ENCODE data around the gene KLF13.
A peak's percentile ranks its signal among the peaks of the same experiment; 100 is the strongest.

The KLF13 gene

DNA sequence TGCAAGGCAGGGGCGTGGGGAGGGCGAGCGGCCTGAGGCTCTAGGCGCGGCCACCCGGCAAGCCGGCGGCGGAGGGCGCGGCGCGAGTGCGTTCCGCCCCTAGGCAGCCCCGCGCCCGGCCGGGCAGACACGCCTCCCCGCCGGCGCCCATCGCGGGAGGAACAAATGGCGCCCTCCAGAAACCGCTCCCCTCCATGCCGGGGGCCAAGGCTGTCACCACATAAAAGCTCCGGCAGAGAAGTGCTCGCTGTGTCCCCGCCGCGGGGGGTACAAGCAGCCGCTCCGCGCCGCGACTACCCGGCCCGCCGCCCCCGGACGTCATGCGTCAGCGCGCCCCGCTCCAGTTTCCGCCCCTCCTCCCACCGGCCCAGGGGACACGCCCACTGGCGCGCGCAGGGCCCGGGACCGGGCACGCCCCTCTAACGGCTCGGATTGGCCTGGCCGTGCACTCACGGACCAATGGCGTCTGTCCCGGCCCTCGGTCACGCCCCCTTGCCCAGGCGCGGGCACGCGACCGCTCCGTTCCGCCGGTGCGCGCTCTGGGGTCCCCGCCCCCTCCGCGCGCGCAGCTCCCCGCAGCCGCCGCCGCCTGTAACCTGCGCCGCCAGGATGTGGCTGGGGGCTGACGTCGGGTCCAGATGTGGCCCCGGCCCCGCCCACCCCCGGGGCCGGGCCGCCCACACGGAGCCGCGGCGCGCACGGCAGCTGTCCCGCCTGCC is at the start of gene KLF13:
Gene KLF13, plus strand, starts transcription at position 680 of the 719 bp plus-strand sequence. CDS start 378 bp downstream, outside the sequence.
- H3K27ac ChIP-seq, result peak within 1 kb of the TSS; percentile 81 to 99 (median 97)
- peak within 1 kb of the TSS; percentile 47 to 91 (median 79) for H3K4me3 ChIP-seq

DNA sequence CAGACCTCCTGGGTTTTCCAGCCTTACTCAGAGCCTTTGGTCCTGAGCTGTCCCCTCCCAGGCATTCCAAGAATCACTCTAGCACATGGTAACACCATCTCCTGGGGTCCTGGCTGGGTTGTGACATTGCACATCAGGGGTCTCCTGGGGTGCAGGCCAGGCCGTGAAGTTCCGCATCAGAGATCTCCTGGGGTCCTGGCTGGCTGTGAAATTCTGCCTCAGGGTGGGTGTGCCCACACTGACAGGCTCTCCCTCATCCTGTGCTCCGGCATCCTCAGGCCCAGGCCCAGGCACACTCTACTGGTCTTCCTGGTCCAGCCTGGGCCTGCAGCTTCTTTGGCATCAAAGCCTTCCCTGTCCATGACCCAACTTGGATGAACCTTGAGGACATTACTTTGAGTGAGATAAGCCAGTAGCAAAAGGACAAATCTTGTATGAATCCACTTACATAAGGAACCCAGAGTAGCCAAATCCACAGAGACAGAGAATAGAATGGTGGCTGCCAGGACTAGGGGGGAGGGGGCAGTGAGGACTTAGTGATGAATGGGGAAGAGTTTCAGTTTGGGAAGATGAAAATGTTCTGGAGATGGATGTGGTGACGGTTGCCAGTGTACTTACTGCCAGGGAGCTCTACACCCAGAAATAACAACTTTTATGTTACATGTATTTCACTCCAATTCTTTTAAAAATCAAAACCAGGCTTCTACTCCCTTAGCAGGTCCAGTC is 49.1 kb upstream of the KLF13 start:
- peak overlapping the region in 1 of 21 experiments; percentile 13 for H3K27ac ChIP-seq
- H3K4me3 ChIP-seq, result no peak overlapping the region

DNA sequence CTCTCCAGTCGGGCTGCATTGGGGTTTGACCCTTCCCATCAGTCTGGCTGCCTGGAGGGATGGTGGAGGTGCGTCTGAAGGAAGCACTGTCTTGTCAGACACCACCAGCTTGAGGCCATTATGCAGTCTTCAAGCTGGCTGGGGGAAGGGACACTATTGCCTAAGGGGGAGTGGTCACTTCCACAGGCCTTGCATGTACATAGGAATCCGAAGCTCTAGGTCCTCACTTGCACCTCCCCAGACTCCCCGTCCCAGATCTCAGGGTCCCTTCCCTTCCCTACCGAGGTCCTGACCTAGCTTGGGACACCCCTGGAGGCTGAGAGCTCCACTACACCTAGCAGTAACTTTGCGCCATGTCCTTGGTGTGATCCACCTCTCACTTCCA is 48.6 kb upstream of the KLF13 start:
- H3K27ac ChIP-seq, result no peak overlapping the region
- no peak overlapping the region for H3K4me3 ChIP-seq

DNA sequence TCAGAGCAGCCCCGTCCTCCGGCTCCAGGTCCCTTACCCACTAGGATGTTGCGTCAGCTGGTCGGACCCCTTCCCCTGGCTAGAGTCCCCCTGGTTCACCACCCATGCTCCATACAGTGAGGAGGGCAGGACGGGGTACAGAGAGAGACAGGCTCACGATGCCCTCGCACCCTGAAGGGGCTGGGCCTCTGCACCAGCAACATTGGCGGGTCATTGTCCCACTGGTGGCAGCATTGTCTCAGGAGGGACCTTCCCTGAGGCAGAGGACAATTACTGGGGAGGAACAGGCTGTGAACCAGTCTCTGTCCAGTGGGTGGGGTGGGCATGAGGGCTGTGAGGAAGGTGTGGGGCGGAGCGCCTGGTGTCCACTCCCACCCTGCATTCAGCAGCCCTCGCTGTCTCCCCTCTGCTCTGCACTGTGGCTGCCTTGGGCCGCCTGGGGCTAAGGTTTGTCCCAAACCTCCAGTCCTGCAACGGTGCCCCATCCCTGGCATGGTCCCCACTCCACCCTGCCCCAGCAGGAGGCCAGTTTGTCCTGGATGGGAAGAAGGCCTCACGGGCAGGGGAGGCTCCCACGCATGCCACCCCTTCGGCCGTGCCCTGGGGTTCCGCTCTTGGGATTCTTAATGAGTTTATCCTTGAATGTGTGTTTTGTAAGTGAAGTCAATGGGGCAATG is 48.0 kb upstream of the KLF13 start:
- H3K27ac ChIP-seq, result no peak overlapping the region
- H3K4me3 ChIP-seq, result no peak overlapping the region

DNA sequence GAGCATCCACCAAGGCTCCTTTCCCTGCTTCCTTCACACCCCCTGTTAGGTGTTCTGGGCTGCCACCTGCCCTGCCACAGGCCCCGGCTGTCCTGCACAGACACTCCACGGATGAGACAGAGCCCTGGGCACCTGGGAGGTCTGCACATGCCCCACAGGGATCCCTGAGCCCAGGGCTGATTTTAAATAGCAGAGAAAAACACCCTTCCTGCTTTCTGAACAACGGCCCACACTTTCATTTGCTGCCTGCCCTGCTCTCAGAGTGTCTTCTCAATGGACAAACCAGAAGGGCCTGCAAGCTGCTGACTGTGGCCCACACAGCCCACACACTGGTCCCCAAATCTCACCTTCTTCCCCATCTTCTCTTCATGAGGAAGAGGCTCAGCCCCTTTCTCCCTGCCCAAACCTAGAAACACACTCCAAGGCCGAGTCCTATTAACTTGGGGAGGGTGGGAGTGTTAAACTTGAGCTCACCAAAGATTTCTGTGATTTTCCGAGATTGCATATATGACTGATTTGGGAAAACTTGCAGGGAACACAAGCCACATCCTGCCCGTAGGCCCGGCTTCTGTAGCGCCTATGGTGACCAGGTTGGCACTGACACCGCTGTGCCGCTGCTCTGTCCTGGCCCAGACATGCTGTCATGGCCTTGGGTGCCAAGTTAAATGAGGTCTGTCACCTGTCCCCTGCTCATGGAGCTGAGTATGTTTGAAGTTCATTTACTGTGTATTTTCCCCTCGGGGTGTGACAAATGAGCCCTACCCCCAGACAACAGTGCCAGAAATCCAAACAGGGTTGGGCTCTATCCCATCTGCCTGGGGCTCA is 47.2 kb upstream of the KLF13 start:
- Histone ChIP-seq H3K4me3 (no peak overlapping the region), H3K27ac (peak overlapping the region in 1 of 21 experiments; percentile 34)

DNA sequence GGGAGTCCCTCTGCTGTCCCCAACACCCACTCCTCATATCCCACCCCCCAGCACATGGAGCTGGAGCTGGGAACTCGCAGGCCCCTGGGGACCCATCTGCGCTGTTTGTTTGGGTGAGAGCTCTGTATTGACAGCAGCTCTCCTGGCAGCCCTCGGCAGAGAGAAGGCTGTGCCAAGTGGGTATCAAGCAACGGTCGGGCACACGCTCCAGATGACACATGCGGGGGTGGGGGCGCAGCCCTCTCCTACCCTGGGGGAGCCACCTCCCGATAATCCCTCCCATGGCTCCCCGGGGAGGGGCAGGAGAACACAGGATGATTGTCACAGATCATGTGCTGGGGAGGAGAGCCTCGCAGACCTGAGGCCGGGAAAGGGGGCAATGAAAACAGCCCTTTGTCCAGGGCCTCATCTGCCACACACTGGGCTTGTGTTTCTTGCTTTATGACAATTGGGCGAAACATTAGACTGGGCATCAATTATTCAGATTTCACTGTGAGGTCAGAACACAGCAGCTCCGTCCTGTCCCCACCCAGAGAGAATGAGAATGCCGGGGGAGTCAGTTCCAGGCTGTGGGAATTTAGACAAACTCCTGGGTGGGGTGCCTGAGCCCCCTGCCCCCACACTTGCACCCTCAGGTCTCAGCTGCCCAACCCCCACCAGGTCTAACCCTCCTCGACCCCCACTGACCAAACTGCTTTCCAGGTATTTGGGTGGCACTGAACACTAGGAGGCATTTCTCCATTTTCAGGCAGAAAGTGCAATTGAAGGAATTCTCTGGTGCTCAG is 46.4 kb upstream of the KLF13 start:
- H3K27ac ChIP-seq, result peak overlapping the region in 1 of 21 experiments; percentile 34
- no peak overlapping the region for H3K4me3 ChIP-seq

DNA sequence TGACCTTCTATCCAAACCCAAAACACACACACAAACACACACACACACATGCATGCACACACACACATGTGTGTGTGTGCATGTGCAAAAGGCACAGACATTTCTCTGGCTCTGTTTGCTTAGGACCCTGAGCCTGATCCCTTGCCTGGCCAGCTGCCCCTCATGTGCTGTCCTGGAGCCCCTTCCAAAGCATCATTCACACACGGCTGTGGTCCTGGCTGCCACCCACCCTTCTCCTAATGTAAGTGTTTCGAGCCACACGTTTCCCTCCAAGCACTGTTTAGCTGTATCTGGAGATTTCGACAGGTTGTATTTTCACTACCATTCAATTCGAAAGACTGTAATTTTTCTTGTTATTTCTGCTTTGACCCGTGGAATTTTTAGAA is 45.8 kb upstream of the KLF13 start:
- peak overlapping the region in 1 of 21 experiments; percentile 5 for H3K27ac ChIP-seq
- no peak overlapping the region for H3K4me3 ChIP-seq

DNA sequence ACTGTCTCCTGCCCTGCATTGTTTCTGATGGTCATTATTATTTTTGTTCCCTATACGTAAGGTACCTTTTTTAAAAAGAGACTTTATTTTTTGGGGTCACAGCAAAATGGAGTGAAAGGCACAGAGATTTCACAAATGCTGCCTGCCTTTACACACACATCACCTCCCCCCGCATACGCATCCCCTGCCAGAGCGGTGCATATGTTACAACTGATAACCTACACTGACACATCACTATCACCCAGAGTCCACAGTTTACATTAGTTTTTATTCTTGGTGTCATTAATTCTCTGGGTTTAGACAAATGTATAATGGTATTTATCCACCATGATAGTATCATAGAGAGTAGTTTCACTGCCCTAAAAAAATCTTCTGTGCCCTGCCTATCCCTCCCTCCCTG is 43.6 kb upstream of the KLF13 start:
- Histone ChIP-seq H3K4me3 (no peak overlapping the region), H3K27ac (no peak overlapping the region)

DNA sequence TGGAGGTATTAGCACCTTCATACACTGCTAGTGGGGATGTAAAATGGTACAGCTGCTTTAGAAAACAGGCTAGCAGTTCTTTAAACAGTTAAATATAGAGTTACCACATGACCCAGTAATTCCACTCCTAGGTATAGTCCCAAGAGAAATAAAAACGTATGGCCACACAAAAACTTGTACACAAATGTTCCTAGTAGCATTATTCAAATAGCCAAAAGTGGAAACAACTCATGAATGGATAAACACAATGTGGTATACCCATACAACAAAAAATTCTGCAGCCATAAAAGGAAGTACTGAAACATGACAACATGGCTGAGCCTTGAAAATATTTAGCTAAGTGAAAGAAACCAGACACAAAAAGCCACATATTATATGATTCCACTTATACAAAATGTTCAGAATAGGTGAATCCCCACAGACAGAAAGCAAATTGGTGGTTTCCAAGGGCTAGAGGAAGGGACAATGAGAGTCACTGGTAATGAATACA is 40.8 kb upstream of the KLF13 start:
- Histone ChIP-seq H3K27ac (no peak overlapping the region), H3K4me3 (no peak overlapping the region)

DNA sequence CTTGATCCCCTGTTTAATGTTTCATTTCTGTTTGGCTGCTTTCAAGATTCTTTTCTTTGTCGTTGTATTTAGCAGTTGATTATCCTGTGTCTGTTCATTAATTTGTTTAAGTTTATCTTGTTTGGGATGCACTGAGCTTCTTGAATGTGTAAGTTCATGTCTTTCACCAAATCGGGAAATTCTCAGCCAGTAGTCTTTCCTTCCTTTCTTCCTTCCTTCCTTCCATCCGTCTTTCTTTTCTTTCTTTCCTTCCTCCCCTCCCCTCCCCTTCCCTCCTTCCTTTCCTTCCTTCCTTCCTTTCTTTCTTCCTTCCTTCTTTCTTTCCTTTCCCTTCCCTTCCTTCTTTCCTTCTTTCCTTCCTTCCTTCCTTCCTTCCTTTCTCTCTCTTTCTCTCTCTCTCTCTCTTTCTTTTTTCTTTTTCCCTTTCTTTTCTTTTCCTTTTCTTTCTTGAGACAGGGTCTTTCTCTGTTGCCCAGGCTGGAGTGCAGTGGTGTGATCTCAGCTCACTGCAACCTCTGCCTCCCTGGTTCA is 35.5 kb upstream of the KLF13 start:
- no peak overlapping the region for H3K27ac ChIP-seq

DNA sequence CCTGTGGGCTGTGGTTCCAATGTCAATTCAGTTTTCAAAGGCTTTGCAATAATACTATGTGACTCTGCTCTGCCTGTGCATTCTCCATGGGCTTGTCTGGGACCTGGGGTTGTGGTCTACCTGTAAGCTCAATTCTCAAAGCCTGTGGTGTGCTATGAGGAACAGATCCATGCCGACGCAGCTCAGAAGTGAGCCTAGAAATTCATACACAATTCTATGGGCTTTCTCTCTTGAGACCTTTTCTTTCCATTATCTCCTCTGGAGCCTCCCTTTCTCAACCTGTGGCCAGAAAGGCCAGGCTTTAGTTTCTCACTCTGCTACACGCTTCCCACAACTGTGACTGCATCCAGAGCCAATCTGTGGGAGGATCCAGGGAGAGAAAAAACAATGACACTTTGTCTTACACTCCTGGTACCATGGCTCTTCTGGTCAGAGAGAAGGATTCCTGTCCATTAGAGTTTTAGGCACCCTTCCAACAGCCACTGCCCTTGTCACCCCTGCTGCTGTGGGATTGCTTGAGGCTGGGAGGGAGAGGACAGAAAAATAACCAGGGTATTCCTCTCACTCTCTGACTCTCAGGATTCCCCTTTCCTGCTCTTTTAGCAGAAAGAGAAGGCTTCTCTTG is 34.1 kb upstream of the KLF13 start:
- Histone ChIP-seq H3K4me3 (no peak overlapping the region), H3K27ac (peak overlapping the region in 1 of 21 experiments; percentile 18)

More for the DNA sequence above, 35.5 kb upstream of the KLF13 start:
- H3K4me3 ChIP-seq, result no peak overlapping the region

DNA sequence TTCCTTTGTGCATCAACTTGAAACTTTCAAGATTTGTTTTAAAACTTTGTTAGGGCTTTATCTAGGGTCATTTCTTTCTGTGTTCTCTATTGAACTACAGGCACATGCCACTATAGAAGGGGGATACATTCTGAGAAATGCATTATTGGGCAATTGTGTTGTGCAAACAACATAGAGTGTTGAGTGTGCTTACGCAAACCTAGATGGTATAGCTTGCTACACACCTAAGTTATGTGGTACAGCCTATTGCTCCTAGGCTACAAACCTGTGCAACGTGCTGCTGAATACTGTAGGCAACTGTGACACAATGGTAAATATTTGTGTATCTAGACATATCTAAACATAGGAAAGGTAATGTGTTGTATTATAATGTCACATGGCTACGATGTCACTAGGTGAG is 33.0 kb upstream of the KLF13 start:
- Histone ChIP-seq H3K4me3 (no peak overlapping the region), H3K27ac (no peak overlapping the region)

DNA sequence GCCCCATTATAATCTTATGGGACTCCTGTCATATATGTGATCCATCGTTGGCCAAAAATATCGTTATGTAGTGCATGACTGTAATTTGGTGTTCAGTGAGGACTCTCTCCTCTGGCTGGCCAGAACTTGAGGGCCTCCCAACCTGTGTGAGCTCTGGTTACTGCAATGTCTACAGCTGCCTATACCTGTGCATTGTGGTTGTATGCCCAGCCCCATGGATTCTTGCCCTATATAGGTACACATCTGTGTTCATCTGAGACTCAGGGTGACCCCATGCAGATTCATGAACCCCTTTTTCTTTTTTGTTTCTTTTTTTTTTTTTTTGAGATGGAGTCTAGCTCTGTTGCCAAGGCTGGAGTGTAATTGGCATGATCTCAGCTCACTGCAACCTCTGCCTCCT is 32.6 kb upstream of the KLF13 start:
- no peak overlapping the region for H3K27ac ChIP-seq

DNA sequence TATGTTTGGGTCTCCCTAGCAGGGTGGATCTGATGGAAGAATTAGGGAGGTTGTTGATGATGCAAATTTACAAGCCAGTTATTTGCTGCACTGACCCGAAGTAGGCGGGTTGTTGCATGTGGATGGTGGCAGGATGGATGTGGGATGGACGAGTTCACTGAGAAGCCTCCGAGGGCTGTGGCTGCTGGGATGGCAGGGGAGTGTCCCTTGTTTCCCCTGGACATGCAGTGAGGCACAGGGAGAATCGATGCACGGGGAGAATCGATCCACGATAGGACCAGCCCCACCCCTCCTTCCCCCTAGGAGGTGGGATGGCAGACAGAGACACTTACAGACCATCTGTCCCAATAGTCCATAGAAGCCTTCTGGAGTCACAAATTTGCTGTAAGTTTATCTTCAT is 31.0 kb upstream of the KLF13 start:
- Histone ChIP-seq H3K4me3 (no peak overlapping the region), H3K27ac (no peak overlapping the region)

More for the DNA sequence above, 32.6 kb upstream of the KLF13 start:
- no peak overlapping the region for H3K4me3 ChIP-seq

DNA sequence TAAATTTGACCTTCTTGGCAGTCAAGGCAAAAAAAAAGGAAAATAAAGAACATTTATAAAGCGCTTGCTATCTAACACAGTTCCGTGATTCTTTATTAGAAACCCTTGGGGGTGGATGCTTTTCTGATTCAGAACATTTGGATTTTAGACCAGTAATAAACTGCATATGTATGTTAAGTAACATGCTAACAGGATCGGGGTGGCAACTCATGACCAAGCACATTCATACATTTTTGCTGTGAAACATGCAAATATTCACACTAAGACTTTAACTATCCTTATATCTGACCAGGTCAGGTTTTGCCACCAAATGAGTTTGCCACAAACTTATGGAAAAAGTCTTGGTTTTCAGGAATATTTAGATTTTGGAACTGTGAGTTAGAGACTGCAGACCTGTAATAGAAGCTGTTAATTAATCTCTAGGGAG is 30.4 kb upstream of the KLF13 start:
- no peak overlapping the region for H3K27ac ChIP-seq

DNA sequence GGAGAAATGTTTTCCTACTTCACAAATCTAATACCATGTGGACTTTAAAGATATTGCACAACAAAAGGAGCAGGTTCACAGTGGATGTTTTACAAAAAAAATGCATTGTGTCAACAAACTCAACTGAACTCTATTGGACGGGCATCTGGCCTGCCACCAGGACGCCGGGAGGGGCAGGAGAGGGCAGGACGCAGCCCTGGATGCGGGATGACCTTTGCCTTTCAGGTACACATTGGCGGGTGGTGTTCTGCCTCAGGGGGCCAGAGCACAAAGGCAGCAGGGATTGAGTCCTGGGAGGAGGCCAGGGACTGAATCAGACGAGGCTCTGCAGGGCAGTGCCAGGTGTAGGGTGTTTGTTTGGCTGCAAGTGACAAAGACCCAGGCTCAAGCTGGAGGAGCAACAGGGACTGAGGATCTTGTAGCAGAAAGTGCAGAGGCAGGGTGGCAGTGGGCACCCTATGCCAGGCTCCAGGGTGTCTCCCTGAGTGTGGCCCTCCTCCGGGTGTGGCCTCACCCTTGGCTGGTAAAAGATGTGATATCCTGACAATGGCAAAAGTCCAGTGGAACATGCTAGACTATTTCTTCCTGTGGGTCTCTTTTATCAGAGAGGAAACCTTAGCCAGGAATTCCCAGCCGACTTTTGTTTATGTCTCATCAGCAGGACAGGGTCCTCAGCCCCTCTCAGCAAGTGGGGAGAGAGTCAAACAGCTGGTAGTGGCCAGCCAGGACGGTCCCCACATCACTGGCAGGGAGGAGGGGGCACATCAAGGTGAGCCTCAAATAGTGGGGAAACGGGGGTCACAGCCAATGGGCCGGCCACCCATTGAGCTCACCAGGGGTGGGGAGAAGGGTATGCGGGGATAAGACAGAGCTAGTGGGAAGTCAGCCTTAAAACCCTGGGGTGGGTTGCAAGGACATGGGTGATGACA is 29.7 kb upstream of the KLF13 start:
- no peak overlapping the region for H3K4me3 ChIP-seq
- H3K27ac ChIP-seq, result no peak overlapping the region

More for the DNA sequence above, 30.4 kb upstream of the KLF13 start:
- no peak overlapping the region for H3K4me3 ChIP-seq
